Natural killer cell treated with Interleukin-12 subunit alpha and Interleukin-12 subunit beta and Interleukin-15 and Interleukin-18, amount 100 ng/mL, for 72 hours (primary cell): Measurements from ENCODE around the gene FICD. TPM values are rescaled to one million over a fixed set of nuclear protein-coding genes. Genes with fewer than 3 reads are reported as not detected.

Experiments
- ATAC-seq, 2 donors: fragments of 150-1000 bp; cut with Tn5 transposase in 1 of 2; sonication (Bioruptor Pico), chemical (Tn5 transposase) in 1 of 2; 2 replicates each; pipeline ENCODE4 v1.10.0; 2021
- DNase-seq: peaks from one replicate; pipeline ENCODE4 v3.0.0; 2022; ENCODE audit warnings: low spot score
- H3K27ac Mint-ChIP-seq, 2 donors: 1 replicate in 1 of 2; 2 replicates in 1 of 2; pipeline ENCODE4 v1.8.0; 2022; ENCODE audit warnings: mixed read lengths in 2 of 2, mild to moderate bottlenecking in 1 of 2, moderate library complexity in 1 of 2
- H3K27me3 Mint-ChIP-seq, 2 donors: 1 replicate in 1 of 2; 2 replicates in 1 of 2; pipeline ENCODE4 v1.8.0; 2022; ENCODE audit warnings: mixed read lengths in 2 of 2
- H3K36me3 Mint-ChIP-seq: one replicate; pipeline ENCODE4 v1.8.0; 2022; ENCODE audit warnings: mixed read lengths
- H3K4me1 Mint-ChIP-seq, 2 donors: 1 replicate in 1 of 2; 2 replicates in 1 of 2; pipeline ENCODE4 v1.8.0; 2022; ENCODE audit warnings: low read depth in 2 of 2, mixed read lengths in 2 of 2, mild to moderate bottlenecking in 1 of 2
- H3K4me3 Mint-ChIP-seq: one replicate; pipeline ENCODE4 v1.8.0; 2022; ENCODE audit warnings: mixed read lengths
- H3K9me3 Mint-ChIP-seq: 2 replicates; pipeline ENCODE4 v1.8.0; 2022; ENCODE audit warnings: mixed read lengths
- total RNA-seq, 2 donors: library from RNA; stranded (reverse); gene quantifications; one replicate each; pipeline ENCODE4 v1.2.3, GENCODE V29; 2022

Gene FICD
- total RNA-seq, 2 donors from 2014 or later: 14.9 to 16.5 TPM

DNA sequence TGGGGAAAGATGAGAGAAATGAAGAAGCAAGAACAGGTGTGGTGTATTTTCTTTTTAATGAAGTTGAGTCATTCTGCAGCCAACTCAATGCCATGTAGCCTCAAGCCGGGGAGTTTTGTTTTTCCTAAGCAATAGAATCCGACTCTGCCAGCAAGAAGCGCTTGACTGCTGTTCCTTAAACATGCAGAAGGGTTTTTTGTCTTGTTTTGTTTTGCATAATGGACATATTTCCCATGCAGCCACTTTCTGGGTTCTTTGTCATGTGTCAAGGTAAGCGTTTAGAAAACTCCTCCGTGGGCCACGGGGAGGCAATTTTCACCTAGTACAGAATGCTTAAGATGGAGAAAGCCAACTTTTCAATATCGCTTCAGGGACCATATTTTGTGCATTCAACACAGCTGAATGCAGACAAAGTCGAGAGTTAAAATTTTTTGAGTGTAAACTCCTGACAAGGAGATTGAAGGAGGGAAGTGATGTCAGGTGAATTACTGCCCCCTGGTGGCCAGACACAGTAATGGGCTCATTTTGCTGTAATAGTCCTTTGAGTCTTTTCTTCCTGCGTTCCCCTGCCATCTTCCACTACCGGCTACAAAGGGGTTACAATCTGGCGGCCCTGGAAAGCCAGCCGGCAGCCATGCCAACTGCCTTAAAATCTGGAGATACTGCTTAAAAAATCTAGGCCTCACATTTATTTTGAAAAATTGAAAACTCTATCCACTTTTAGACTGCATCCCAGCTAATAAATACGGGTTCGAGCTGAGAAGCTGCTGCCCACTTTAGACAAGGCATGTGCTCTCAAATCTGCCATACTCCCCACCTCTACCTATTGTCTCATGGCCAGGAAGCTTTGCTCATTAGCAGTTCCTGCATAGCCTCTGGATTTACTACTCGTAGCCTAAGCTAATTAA lies 3.2 kb upstream of the FICD start:
- peaks cover 31 to 33% of the 10 kb centered on the region in 2 donors for H3K4me1 Mint-ChIP-seq
- H3K27me3 Mint-ChIP-seq: peaks cover 0 to 7% of the 10 kb centered on the region in 2 donors
- H3K36me3 Mint-ChIP-seq: no peaks in the 10 kb centered on the region
- DNase-seq (peak; percentile 85), ATAC-seq (no peak)
- H3K9me3 Mint-ChIP-seq: no peaks in the 10 kb centered on the region
- no peak overlapping the region for H3K27ac Mint-ChIP-seq
- H3K4me3 Mint-ChIP-seq: no peak overlapping the region

DNA sequence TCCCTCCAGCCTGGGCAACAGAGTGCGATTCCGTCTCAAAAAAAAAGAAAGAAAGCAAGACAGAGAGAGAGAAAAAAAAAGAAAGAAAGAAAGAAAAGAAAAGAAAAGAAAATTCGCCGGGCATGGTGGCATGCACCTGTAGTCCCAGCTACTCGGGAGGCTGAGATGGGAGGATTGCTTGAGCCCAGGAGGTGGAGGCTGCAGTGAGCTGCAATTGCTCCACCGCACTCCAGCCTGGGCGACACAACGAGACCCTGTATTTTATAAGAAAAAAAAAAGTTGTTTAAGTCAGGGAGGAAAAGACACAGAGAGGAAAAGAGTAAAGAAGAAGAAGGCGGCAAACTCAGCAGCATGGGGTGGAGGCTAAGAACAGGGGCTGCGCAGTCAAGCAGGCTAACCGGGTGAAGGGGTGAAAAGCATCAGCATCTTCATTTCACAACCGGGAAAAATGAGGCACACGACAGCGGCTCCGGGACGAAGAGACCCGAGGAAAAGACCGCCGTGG lies 557 bp upstream of the FICD start:
- Mint-ChIP-seq H3K27ac (peak overlapping the region; percentile 82 to 94), H3K4me3 (peak overlapping the region; percentile 92), H3K9me3 (no peaks in the 10 kb centered on the region), H3K4me1 (peaks cover 39 to 43% of the 10 kb centered on the region in 2 donors), H3K36me3 (no peaks in the 10 kb centered on the region), H3K27me3 (no peaks in the 10 kb centered on the region)
- ATAC-seq (peak in 1 of 2 donors; percentile 4), DNase-seq (no peak)

DNA sequence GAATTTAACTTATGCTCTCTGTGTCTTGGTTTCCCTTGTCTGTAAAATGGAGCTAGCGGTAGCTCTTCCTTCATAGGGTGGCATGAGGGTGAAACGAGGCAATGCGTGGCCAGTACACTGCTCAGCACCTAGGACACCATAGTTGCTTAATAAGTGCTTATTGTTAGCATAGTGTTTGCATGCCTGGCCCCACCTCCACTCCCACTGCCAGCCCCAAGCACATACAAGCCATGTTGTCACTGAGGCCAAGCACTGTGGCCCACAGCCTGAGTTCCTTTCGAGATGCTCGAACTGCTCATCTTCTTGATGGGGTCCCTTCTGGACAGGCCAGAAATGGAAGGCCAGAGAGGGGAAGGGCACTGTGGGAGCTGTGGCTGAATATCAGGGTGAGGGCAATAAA lies 839 bp downstream of the FICD start:
- DNase-seq (no peak), ATAC-seq (no peak)
- Mint-ChIP-seq H3K9me3 (no peaks in the 10 kb centered on the region), H3K4me3 (peak overlapping the region; percentile 92), H3K27ac (peak overlapping the region; percentile 82 to 94), H3K27me3 (no peaks in the 10 kb centered on the region), H3K36me3 (peaks cover 6% of the 10 kb centered on the region), H3K4me1 (peaks cover 42 to 43% of the 10 kb centered on the region in 2 donors)

DNA sequence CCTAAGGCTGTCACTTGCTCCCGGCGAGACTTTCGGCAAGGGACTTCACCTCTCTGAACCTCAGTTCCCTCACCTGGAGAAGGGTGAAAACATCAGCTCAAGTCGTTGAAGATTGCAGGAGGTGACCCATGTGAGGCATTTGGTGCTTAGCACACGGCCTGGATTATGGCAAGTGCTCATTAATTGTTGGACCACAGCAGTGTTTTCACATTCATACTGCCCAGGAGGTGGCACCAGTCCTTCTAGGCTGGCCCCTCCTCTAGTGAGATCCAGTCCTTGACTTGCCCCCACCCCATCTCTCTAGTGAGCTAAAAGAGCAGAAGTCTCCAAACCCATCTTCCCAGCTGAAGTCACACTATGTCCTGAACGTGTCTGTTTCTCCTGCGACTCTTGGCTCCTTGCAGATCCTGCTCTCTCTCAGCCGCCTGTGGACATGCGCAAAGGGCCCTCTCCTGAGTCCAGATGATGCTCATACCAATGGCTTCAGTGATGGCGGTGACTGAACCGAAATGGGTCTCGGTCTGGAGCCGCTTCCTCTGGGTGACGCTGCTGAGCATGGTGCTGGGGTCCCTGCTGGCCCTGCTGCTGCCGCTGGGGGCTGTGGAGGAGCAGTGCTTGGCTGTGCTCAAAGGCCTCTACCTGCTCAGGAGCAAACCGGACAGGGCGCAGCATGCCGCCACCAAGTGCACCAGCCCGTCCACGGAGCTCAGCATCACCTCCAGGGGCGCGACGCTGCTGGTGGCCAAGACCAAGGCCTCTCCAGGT lies 1.6 kb downstream of the FICD start:
- H3K36me3 Mint-ChIP-seq: peaks cover 7% of the 10 kb centered on the region
- H3K9me3 Mint-ChIP-seq: no peaks in the 10 kb centered on the region
- H3K4me3 Mint-ChIP-seq: peak overlapping the region; percentile 92
- H3K27me3 Mint-ChIP-seq: no peaks in the 10 kb centered on the region
- DNase-seq (no peak), ATAC-seq (no peak)
- H3K27ac Mint-ChIP-seq: peak overlapping the region; percentile 82 to 94
- peaks cover 39 to 43% of the 10 kb centered on the region in 2 donors for H3K4me1 Mint-ChIP-seq

DNA sequence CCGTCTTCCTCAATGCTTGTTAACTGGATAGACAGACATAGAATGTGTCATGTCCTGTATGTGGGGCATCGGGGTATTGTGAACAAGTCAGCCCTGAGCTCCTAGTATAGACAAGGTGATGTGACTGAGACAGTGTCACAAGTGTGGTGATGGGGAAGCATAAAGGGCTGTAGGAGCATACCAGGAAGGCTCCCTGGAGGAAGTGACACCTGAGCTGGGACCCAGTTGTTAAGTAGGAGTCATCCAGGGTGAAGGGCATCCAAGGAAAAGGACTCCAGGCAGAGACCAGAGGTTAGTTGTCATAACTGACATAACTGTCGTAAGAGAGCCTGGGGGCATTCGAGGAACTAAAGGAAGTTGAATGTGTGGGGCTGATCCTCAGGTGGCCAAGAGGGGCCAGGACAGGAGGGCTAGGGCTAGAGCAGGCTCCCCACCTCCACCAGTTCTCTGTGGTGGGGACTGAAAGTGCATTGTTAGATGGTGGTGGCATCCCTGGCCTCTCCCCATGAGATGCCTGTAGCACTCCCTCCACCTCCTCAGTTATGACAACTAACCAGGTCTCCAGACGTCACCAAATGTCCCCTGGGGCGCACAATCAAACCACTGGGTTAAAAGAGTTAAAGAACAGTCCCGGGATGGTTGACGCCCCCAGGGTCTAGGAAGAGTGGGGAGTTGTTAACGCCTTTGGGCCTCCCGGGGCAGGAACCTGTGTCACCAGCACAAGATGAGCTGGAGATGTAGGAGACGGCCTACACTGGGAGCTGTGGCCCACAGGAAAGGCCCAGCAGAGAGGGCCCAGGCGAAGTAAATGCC lies 2.4 kb downstream of the FICD start:
- Mint-ChIP-seq H3K27me3 (no peaks in the 10 kb centered on the region), H3K9me3 (no peaks in the 10 kb centered on the region), H3K4me1 (peaks cover 33 to 38% of the 10 kb centered on the region in 2 donors), H3K4me3 (peak overlapping the region; percentile 92), H3K27ac (peak overlapping the region; percentile 82 to 87), H3K36me3 (peaks cover 15% of the 10 kb centered on the region)
- DNase-seq (no peak), ATAC-seq (no peak)

DNA sequence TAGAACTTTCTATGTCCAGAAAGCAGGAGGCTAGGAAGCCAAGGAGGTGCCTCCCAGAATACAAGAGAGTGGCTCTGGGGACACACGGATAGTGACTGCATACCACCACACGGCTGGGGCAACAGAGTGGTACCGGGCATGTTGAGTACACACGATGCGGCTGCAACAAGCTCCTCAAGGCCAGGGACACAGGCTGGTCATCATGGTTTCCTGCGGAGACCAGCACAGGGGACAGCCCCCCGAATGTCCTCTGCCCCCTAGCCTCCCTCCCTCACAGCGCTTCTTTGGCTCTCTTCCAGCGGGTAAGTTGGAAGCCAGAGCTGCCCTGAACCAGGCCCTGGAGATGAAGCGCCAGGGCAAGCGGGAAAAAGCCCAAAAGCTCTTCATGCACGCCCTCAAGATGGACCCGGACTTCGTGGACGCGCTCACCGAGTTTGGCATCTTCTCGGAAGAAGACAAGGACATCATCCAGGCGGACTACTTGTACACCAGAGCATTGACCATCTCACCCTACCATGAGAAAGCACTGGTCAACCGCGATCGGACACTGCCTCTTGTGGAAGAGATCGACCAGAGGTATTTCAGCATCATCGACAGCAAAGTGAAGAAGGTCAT lies 3.1 kb downstream of the FICD start:
- H3K36me3 Mint-ChIP-seq: peaks cover 16% of the 10 kb centered on the region
- ATAC-seq (no peak), DNase-seq (no peak)
- peak overlapping the region in 1 of 2 donors; percentile 56 for H3K27ac Mint-ChIP-seq
- H3K4me1 Mint-ChIP-seq: peaks cover 31 to 38% of the 10 kb centered on the region in 2 donors
- no peak overlapping the region for H3K4me3 Mint-ChIP-seq
- no peaks in the 10 kb centered on the region for H3K27me3 Mint-ChIP-seq
- H3K9me3 Mint-ChIP-seq: no peaks in the 10 kb centered on the region

DNA sequence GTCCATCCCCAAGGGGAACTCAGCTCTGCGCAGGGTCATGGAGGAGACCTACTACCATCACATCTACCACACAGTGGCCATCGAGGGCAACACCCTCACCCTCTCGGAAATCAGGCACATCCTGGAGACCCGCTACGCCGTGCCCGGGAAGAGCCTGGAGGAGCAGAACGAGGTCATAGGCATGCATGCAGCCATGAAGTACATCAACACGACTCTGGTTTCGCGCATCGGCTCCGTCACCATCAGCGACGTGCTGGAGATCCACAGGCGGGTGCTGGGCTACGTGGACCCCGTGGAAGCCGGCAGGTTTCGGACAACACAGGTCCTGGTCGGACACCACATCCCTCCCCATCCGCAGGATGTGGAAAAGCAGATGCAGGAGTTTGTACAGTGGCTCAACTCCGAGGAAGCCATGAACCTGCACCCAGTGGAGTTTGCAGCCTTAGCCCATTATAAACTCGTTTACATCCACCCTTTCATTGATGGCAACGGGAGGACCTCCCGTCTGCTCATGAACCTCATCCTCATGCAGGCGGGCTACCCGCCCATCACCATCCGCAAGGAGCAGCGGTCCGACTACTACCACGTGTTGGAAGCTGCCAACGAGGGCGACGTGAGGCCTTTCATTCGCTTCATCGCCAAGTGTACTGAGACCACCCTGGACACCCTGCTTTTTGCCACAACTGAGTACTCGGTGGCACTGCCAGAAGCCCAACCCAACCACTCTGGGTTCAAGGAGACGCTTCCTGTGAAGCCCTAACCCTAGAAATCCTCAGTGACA lies 3.8 kb downstream of the FICD start:
- peaks cover 26 to 38% of the 10 kb centered on the region in 2 donors for H3K4me1 Mint-ChIP-seq
- no peak for DNase-seq
- no peaks in the 10 kb centered on the region for H3K27me3 Mint-ChIP-seq
- H3K36me3 Mint-ChIP-seq: peaks cover 16% of the 10 kb centered on the region
- H3K4me3 Mint-ChIP-seq: no peak overlapping the region
- peak overlapping the region in 1 of 2 donors; percentile 56 for H3K27ac Mint-ChIP-seq
- H3K9me3 Mint-ChIP-seq: no peaks in the 10 kb centered on the region
- no peak for ATAC-seq

DNA sequence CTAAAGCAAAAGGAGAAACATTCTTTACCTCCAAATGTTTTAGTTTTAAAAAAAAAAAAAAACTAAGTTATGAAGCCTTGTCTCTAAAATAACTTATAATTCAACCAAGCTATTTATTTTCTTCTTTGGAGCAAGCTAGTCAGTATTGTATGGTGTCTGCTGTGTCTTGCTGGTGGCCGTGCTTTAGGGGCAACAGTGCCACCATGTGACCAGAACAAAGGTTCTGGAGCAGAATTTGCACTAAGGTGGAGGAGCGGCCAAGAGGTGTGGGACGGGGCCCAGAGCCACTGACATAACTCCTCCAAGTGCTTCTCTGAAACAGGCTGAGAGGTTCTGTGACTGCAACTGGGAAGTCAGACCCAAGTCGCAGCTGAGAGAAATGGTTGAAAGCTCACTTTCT lies 4.5 kb downstream of the FICD start:
- H3K4me3 Mint-ChIP-seq: no peak overlapping the region
- no peak for ATAC-seq

DNA sequence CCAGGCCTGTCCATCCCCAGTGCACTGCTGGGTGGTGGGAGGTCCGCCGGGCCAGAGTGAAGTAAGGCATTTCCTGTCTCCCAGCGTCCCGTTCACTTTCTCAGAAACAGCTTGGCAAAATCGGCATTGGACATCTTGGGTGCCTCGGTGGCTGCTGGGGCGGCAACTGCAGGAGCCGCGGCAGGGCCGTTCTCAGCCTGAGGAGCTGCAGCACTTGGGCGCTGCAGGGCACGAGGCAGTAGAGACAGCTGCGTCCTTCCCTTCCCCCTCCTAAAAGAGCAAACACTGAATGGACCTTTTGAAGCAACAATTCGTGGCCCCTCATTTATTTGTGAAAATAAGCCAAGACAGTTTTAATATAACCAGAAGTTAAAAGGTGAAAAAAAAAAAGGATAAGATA lies 8.3 kb downstream of the FICD start:
- no peak for DNase-seq
- Mint-ChIP-seq H3K4me3 (no peak overlapping the region), H3K9me3 (no peaks in the 10 kb centered on the region), H3K27me3 (no peaks in the 10 kb centered on the region), H3K4me1 (peaks cover 15 to 19% of the 10 kb centered on the region in 2 donors), H3K36me3 (peaks cover 42% of the 10 kb centered on the region), H3K27ac (no peak overlapping the region)
- no peak for ATAC-seq

More for the DNA sequence above, 4.5 kb downstream of the FICD start:
- Mint-ChIP-seq H3K27ac (no peak overlapping the region), H3K9me3 (no peaks in the 10 kb centered on the region), H3K36me3 (peaks cover 20% of the 10 kb centered on the region), H3K27me3 (no peaks in the 10 kb centered on the region), H3K4me1 (peaks cover 22 to 31% of the 10 kb centered on the region in 2 donors)
- no peak for DNase-seq

DNA sequence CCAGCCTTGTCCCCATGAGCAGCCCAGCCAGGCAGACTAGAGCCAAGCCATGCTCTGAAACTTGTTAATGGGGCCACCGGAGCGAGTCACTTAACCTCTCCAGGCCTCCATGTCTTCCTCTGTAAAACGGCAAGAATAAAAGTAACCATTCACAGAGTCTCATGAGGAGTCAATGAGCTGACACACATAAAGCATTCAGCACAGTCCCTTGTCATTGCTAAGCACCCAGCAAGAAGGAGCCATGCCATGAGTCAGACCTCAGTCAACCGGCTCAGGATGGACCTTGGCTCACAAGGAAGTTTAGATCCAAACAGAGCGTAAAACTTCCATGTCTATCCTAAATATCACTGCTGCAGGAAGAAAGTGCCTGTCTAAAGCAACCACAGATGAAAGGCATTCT lies 10.6 kb downstream of the FICD start:
- ATAC-seq (no peak), DNase-seq (no peak)
- H3K4me3 Mint-ChIP-seq: no peak overlapping the region
- peaks cover 51% of the 10 kb centered on the region for H3K36me3 Mint-ChIP-seq
- H3K27ac Mint-ChIP-seq: no peak overlapping the region
- H3K4me1 Mint-ChIP-seq: peaks cover 14 to 15% of the 10 kb centered on the region in 2 donors
- H3K9me3 Mint-ChIP-seq: no peaks in the 10 kb centered on the region
- H3K27me3 Mint-ChIP-seq: no peaks in the 10 kb centered on the region

DNA sequence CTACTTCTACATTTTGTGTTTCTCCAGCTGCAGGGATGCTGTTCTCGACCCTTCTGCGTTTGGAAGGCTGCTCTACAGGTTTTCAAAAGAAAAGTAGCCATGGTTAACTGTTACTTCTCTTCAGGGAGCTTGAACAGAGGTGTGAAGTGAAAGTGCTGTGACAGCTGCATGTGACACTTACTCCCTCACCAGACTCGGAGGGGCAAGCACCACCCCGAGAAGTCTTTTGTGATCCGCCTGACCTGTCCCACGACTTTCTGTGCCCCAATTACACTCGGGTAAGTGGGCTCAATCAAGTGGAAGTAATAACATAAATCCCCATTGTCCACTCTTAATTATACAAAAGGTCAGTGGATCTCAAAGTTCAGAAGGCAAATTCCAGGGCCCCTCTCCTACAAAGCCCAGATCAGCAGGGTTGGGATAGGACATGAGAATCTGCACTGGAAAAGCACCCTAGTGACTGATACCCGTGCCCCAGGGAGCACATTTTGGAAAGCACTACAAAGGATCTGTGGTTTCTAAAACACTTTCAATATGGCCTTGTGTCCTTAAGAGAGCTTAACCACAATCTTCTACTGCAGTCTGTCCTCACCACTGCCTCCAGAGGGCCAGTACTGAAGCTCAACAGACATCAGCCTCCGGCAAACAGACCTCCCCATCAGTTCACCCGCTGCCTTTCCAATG lies 11.5 kb downstream of the FICD start:
- Mint-ChIP-seq H3K27ac (peak overlapping the region; percentile 4 to 23), H3K36me3 (peaks cover 54% of the 10 kb centered on the region), H3K4me3 (no peak overlapping the region), H3K4me1 (peaks cover 11 to 15% of the 10 kb centered on the region in 2 donors), H3K27me3 (no peaks in the 10 kb centered on the region), H3K9me3 (no peaks in the 10 kb centered on the region)
- DNase-seq (no peak), ATAC-seq (peak in 1 of 2 donors; percentile 61)

DNA sequence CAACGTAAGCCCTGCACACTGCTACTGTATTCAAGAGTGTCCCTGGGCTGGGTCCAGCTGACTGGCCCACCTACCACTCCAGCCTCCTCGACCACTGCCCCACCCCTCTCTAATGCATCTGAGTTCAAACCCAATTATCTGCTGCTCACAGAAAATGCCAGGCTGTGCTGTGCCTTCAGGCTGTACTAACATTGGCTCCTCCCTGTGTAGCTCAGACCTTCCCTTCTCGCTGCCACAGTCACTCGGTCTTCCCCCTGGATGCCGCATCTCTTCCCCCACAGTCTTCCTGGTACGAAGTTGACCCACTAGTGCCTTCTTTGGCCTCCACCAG lies 12.1 kb downstream of the FICD start:
- Mint-ChIP-seq H3K9me3 (no peaks in the 10 kb centered on the region), H3K27ac (peak overlapping the region; percentile 4 to 23), H3K4me3 (no peak overlapping the region), H3K36me3 (peaks cover 49% of the 10 kb centered on the region), H3K27me3 (no peaks in the 10 kb centered on the region), H3K4me1 (peaks cover 11 to 15% of the 10 kb centered on the region in 2 donors)
- DNase-seq (no peak), ATAC-seq (no peak)
